ENCODE data around the gene EGF. TPM values are rescaled to one million over a fixed set of nuclear protein-coding genes. Genes with fewer than 3 reads are reported as not detected.

Gene EGF
- polyA plus RNA-seq, 2 donors, result 0.10 to 0.25 TPM

- Histone ChIP-seq H3K36me3 (ENCODE audit: control insufficient read depth in 2 of 2, insufficient read depth in 2 of 2, low read length in 1 of 2) (no peaks in the 10 kb centered on the region), H3K4me3 (ENCODE audit: low read depth in 1 of 2, low read length in 2 of 2) (no peak overlapping the region), H3K27me3 (ENCODE audit: control insufficient read depth in 1 of 2, insufficient read depth in 2 of 2, low read length in 2 of 2) (no peaks in the 10 kb centered on the region), H3K27ac (ENCODE audit: low read depth in 2 of 2, low read length in 1 of 2) (no peak overlapping the region), H3K4me1 (ENCODE audit: control insufficient read depth in 2 of 2, insufficient read depth in 2 of 2, low read length in 1 of 2) (peaks cover 0 to 8% of the 10 kb centered on the region in 2 donors), H3K9me3 (ENCODE audit: control insufficient read depth in 2 of 2, insufficient read depth in 1 of 2, low read depth in 1 of 2, low read length in 1 of 2) (peaks cover 0 to 6% of the 10 kb centered on the region in 2 donors)
- 53 to 60% methylated on average over 3 of the region's 3 CpGs for WGBS, 2 donors
Observed at GRCh38 chr4:109877400-109877799, 35.3 kb upstream of the EGF start.

- peaks cover 0 to 8% of the 10 kb centered on the region in 2 donors for H3K4me1 ChIP-seq (ENCODE audit: control insufficient read depth in 2 of 2, insufficient read depth in 2 of 2, low read length in 1 of 2)
- WGBS, 2 donors, result 81 to 88% methylated on average over 2 of the region's 2 CpGs
Observed at GRCh38 chr4:109878355-109878754, 34.3 kb upstream of the EGF start.

GRCh38 chr4:109879081-109879480 lies 33.6 kb upstream of the EGF start:
- H3K27ac ChIP-seq (ENCODE audit: low read depth in 2 of 2, low read length in 1 of 2), result no peak overlapping the region
- whole genome bisulfite sequencing, 2 donors, result 75 to 80% methylated on average over 12 of the region's 12 CpGs
- H3K4me1 ChIP-seq (ENCODE audit: control insufficient read depth in 2 of 2, insufficient read depth in 2 of 2, low read length in 1 of 2), result peaks cover 0 to 6% of the 10 kb centered on the region in 2 donors
- no peak overlapping the region for H3K4me3 ChIP-seq (ENCODE audit: low read depth in 1 of 2, low read length in 2 of 2)
- peaks cover 0 to 6% of the 10 kb centered on the region in 2 donors for H3K9me3 ChIP-seq (ENCODE audit: control insufficient read depth in 2 of 2, insufficient read depth in 1 of 2, low read depth in 1 of 2, low read length in 1 of 2)
- no peaks in the 10 kb centered on the region for H3K36me3 ChIP-seq (ENCODE audit: control insufficient read depth in 2 of 2, insufficient read depth in 2 of 2, low read length in 1 of 2)
- no peaks in the 10 kb centered on the region for H3K27me3 ChIP-seq (ENCODE audit: control insufficient read depth in 1 of 2, insufficient read depth in 2 of 2, low read length in 2 of 2)

More at GRCh38 chr4:109878355-109878754, 34.3 kb upstream of the EGF start:
- H3K36me3 ChIP-seq (ENCODE audit: control insufficient read depth in 2 of 2, insufficient read depth in 2 of 2, low read length in 1 of 2), result no peaks in the 10 kb centered on the region
- H3K4me3 ChIP-seq (ENCODE audit: low read depth in 1 of 2, low read length in 2 of 2), result no peak overlapping the region
- H3K9me3 ChIP-seq (ENCODE audit: control insufficient read depth in 2 of 2, insufficient read depth in 1 of 2, low read depth in 1 of 2, low read length in 1 of 2), result peaks cover 0 to 6% of the 10 kb centered on the region in 2 donors
- no peaks in the 10 kb centered on the region for H3K27me3 ChIP-seq (ENCODE audit: control insufficient read depth in 1 of 2, insufficient read depth in 2 of 2, low read length in 2 of 2)
- H3K27ac ChIP-seq (ENCODE audit: low read depth in 2 of 2, low read length in 1 of 2), result no peak overlapping the region

GRCh38 chr4:109879636-109880314 lies 32.9 kb upstream of the EGF start:
- H3K27me3 ChIP-seq (ENCODE audit: control insufficient read depth in 1 of 2, insufficient read depth in 2 of 2, low read length in 2 of 2), result no peaks in the 10 kb centered on the region
- no peaks in the 10 kb centered on the region for H3K36me3 ChIP-seq (ENCODE audit: control insufficient read depth in 2 of 2, insufficient read depth in 2 of 2, low read length in 1 of 2)
- H3K4me3 ChIP-seq (ENCODE audit: low read depth in 1 of 2, low read length in 2 of 2), result no peak overlapping the region
- H3K9me3 ChIP-seq (ENCODE audit: control insufficient read depth in 2 of 2, insufficient read depth in 1 of 2, low read depth in 1 of 2, low read length in 1 of 2), result peaks cover 0 to 3% of the 10 kb centered on the region in 2 donors
- WGBS, 2 donors, result 90 to 92% methylated on average over 7 of the region's 7 CpGs
- no peak overlapping the region for H3K27ac ChIP-seq (ENCODE audit: low read depth in 2 of 2, low read length in 1 of 2)
- peaks cover 0 to 2% of the 10 kb centered on the region in 2 donors for H3K4me1 ChIP-seq (ENCODE audit: control insufficient read depth in 2 of 2, insufficient read depth in 2 of 2, low read length in 1 of 2)

GRCh38 chr4:109886303-109886702 lies 26.4 kb upstream of the EGF start:
- Histone ChIP-seq H3K4me1 (ENCODE audit: control insufficient read depth in 2 of 2, insufficient read depth in 2 of 2, low read length in 1 of 2) (no peaks in the 10 kb centered on the region), H3K9me3 (ENCODE audit: control insufficient read depth in 2 of 2, insufficient read depth in 1 of 2, low read depth in 1 of 2, low read length in 1 of 2) (no peaks in the 10 kb centered on the region), H3K27me3 (ENCODE audit: control insufficient read depth in 1 of 2, insufficient read depth in 2 of 2, low read length in 2 of 2) (no peaks in the 10 kb centered on the region), H3K27ac (ENCODE audit: low read depth in 2 of 2, low read length in 1 of 2) (no peak overlapping the region), H3K4me3 (ENCODE audit: low read depth in 1 of 2, low read length in 2 of 2) (no peak overlapping the region), H3K36me3 (ENCODE audit: control insufficient read depth in 2 of 2, insufficient read depth in 2 of 2, low read length in 1 of 2) (no peaks in the 10 kb centered on the region)

- Histone ChIP-seq H3K36me3 (ENCODE audit: control insufficient read depth in 2 of 2, insufficient read depth in 2 of 2, low read length in 1 of 2) (no peaks in the 10 kb centered on the region), H3K9me3 (ENCODE audit: control insufficient read depth in 2 of 2, insufficient read depth in 1 of 2, low read depth in 1 of 2, low read length in 1 of 2) (no peaks in the 10 kb centered on the region), H3K27me3 (ENCODE audit: control insufficient read depth in 1 of 2, insufficient read depth in 2 of 2, low read length in 2 of 2) (no peaks in the 10 kb centered on the region), H3K4me1 (ENCODE audit: control insufficient read depth in 2 of 2, insufficient read depth in 2 of 2, low read length in 1 of 2) (no peaks in the 10 kb centered on the region), H3K4me3 (ENCODE audit: low read depth in 1 of 2, low read length in 2 of 2) (no peak overlapping the region), H3K27ac (ENCODE audit: low read depth in 2 of 2, low read length in 1 of 2) (no peak overlapping the region)
- 48 to 55% methylated on average over 6 of the region's 6 CpGs for WGBS, 2 donors
Observed at GRCh38 chr4:109887071-109887470, 25.6 kb upstream of the EGF start.

- H3K4me1 ChIP-seq (ENCODE audit: control insufficient read depth in 2 of 2, insufficient read depth in 2 of 2, low read length in 1 of 2), result no peaks in the 10 kb centered on the region
- no peak overlapping the region for H3K27ac ChIP-seq (ENCODE audit: low read depth in 2 of 2, low read length in 1 of 2)
- no peak overlapping the region for H3K4me3 ChIP-seq (ENCODE audit: low read depth in 1 of 2, low read length in 2 of 2)
- H3K9me3 ChIP-seq (ENCODE audit: control insufficient read depth in 2 of 2, insufficient read depth in 1 of 2, low read depth in 1 of 2, low read length in 1 of 2), result no peaks in the 10 kb centered on the region
- H3K27me3 ChIP-seq (ENCODE audit: control insufficient read depth in 1 of 2, insufficient read depth in 2 of 2, low read length in 2 of 2), result no peaks in the 10 kb centered on the region
- no peaks in the 10 kb centered on the region for H3K36me3 ChIP-seq (ENCODE audit: control insufficient read depth in 2 of 2, insufficient read depth in 2 of 2, low read length in 1 of 2)
Observed at GRCh38 chr4:109890076-109890475, 22.6 kb upstream of the EGF start.

GRCh38 chr4:109902559-109903251 lies 10.0 kb upstream of the EGF start:
- H3K36me3 ChIP-seq (ENCODE audit: control insufficient read depth in 2 of 2, insufficient read depth in 2 of 2, low read length in 1 of 2), result no peaks in the 10 kb centered on the region
- H3K4me1 ChIP-seq (ENCODE audit: control insufficient read depth in 2 of 2, insufficient read depth in 2 of 2, low read length in 1 of 2), result no peaks in the 10 kb centered on the region
- no peak overlapping the region for H3K27ac ChIP-seq (ENCODE audit: low read depth in 2 of 2, low read length in 1 of 2)
- H3K27me3 ChIP-seq (ENCODE audit: control insufficient read depth in 1 of 2, insufficient read depth in 2 of 2, low read length in 2 of 2), result no peaks in the 10 kb centered on the region
- H3K9me3 ChIP-seq (ENCODE audit: control insufficient read depth in 2 of 2, insufficient read depth in 1 of 2, low read depth in 1 of 2, low read length in 1 of 2), result no peaks in the 10 kb centered on the region
- no peak overlapping the region for H3K4me3 ChIP-seq (ENCODE audit: low read depth in 1 of 2, low read length in 2 of 2)
- 93 to 96% methylated on average over 8 of the region's 8 CpGs for WGBS, 2 donors

- 31 to 53% methylated on average over 1 of the region's 1 CpG for WGBS, 2 donors
- no peak overlapping the region for H3K4me3 ChIP-seq (ENCODE audit: low read depth in 1 of 2, low read length in 2 of 2)
- H3K9me3 ChIP-seq (ENCODE audit: control insufficient read depth in 2 of 2, insufficient read depth in 1 of 2, low read depth in 1 of 2, low read length in 1 of 2), result no peaks in the 10 kb centered on the region
Observed at GRCh38 chr4:109908731-109909130, 4.0 kb upstream of the EGF start.

GRCh38 chr4:109910256-109910655 lies 2.4 kb upstream of the EGF start:
- peaks cover 0 to 2% of the 10 kb centered on the region in 2 donors for H3K27me3 ChIP-seq (ENCODE audit: control insufficient read depth in 1 of 2, insufficient read depth in 2 of 2, low read length in 2 of 2)
- no peaks in the 10 kb centered on the region for H3K9me3 ChIP-seq (ENCODE audit: control insufficient read depth in 2 of 2, insufficient read depth in 1 of 2, low read depth in 1 of 2, low read length in 1 of 2)
- WGBS, 2 donors, result 75 to 81% methylated on average over 2 of the region's 2 CpGs
- no peak overlapping the region for H3K27ac ChIP-seq (ENCODE audit: low read depth in 2 of 2, low read length in 1 of 2)
- H3K4me1 ChIP-seq (ENCODE audit: control insufficient read depth in 2 of 2, insufficient read depth in 2 of 2, low read length in 1 of 2), result no peaks in the 10 kb centered on the region
- H3K36me3 ChIP-seq (ENCODE audit: control insufficient read depth in 2 of 2, insufficient read depth in 2 of 2, low read length in 1 of 2), result no peaks in the 10 kb centered on the region
- no peak overlapping the region for H3K4me3 ChIP-seq (ENCODE audit: low read depth in 1 of 2, low read length in 2 of 2)

More at GRCh38 chr4:109908731-109909130, 4.0 kb upstream of the EGF start:
- H3K4me1 ChIP-seq (ENCODE audit: control insufficient read depth in 2 of 2, insufficient read depth in 2 of 2, low read length in 1 of 2), result no peaks in the 10 kb centered on the region
- no peaks in the 10 kb centered on the region for H3K27me3 ChIP-seq (ENCODE audit: control insufficient read depth in 1 of 2, insufficient read depth in 2 of 2, low read length in 2 of 2)
- no peaks in the 10 kb centered on the region for H3K36me3 ChIP-seq (ENCODE audit: control insufficient read depth in 2 of 2, insufficient read depth in 2 of 2, low read length in 1 of 2)
- no peak overlapping the region for H3K27ac ChIP-seq (ENCODE audit: low read depth in 2 of 2, low read length in 1 of 2)
